ENCODE data around the gene MEA1.

Gene MEA1

GRCh38 chr6:43037706-43038105 is 24.0 kb upstream of the MEA1 start:
- DNase-seq = no peak

- DNase-seq = no peak
These were observed 23.5 kb upstream of the MEA1 start for GRCh38 chr6:43037197-43037596.

GRCh38 chr6:43036712-43037111 is 23.0 kb upstream of the MEA1 start:
- DNase-seq = no peak

GRCh38 chr6:43035495-43036194 is 21.9 kb upstream of the MEA1 start:
- DNase-seq = no peak

GRCh38 chr6:43034190-43034525 is 20.4 kb upstream of the MEA1 start:
- DNase-seq = no peak

GRCh38 chr6:43033496-43034189 is 19.9 kb upstream of the MEA1 start:
- DNase-seq = no peak

- no peak for DNase-seq
These were observed 18.6 kb upstream of the MEA1 start for GRCh38 chr6:43032326-43032725.

- no peak for DNase-seq
These were observed 15.4 kb upstream of the MEA1 start for GRCh38 chr6:43029120-43029519.

GRCh38 chr6:43026365-43026764 is 12.6 kb upstream of the MEA1 start:
- DNase-seq = no peak

GRCh38 chr6:43024436-43024835 is 10.7 kb upstream of the MEA1 start:
- DNase-seq = no peak

GRCh38 chr6:43021270-43022047 is 7.7 kb upstream of the MEA1 start, which contains the start of gene RRP36:
Gene RRP36, plus strand, starts transcription at chr6:43021623. Its CDS starts 32 bp downstream, at chr6:43021655.
- DNase-seq = no peak

GRCh38 chr6:43020847-43021246 is 7.1 kb upstream of the MEA1 start:
- DNase-seq = no peak

GRCh38 chr6:43020052-43020705 is 6.4 kb upstream of the MEA1 start:
- no peak for DNase-seq

- DNase-seq = no peak
These were observed 5.4 kb upstream of the MEA1 start for GRCh38 chr6:43019152-43019551.

- DNase-seq = no peak
These were observed 3.2 kb upstream of the MEA1 start for GRCh38 chr6:43016943-43017334.

- DNase-seq = no peak
These were observed 2.6 kb upstream of the MEA1 start for GRCh38 chr6:43016176-43016942.

- DNase-seq = no peak
These were observed 726 bp upstream of the MEA1 start for GRCh38 chr6:43014434-43014909.

GRCh38 chr6:43013097-43013842 is 476 bp downstream of the MEA1 start:
- DNase-seq = no peak

GRCh38 chr6:43012364-43012763 is 1.4 kb downstream of the MEA1 start:
- no peak for DNase-seq

GRCh38 chr6:43011207-43011606 is 2.5 kb downstream of the MEA1 start:
- no peak for DNase-seq

- no peak for DNase-seq
These were observed 4.6 kb downstream of the MEA1 start for GRCh38 chr6:43009124-43009523.

- DNase-seq = no peak
These were observed 6.6 kb downstream of the MEA1 start for GRCh38 chr6:43007126-43007525.

Measured in SIG-M5 (cell line).